Ascending aorta (tissue), 2 donors: ENCODE data around the gene PRSS27. TPM values are rescaled to one million over a fixed set of nuclear protein-coding genes. Genes with fewer than 3 reads are reported as not detected.

Source experiments
- DNase-seq, 2 donors: peaks; one replicate each; pipeline ENCODE4 v3.0.0-alpha.2; 2019; ENCODE audit warnings: low spot score in 2 of 2
- H3K27ac ChIP-seq, 2 donors: fragments of 200-600 bp; sonication (generic); one replicate each; pipeline ENCODE4 v1.5.1; 2016 to 2017; ENCODE audit warnings: mild to moderate bottlenecking in 1 of 2
- H3K27me3 ChIP-seq: fragments of 200-600 bp; sonication (generic); one replicate; pipeline ENCODE4 v1.5.1; 2017
- H3K36me3 ChIP-seq, 2 donors: fragments of 200-600 bp; sonication (generic); one replicate each; pipeline ENCODE4 v1.5.1; 2016
- H3K4me1 ChIP-seq, 2 donors: fragments of 200-600 bp; sonication (generic); one replicate each; pipeline ENCODE4 v1.5.1; 2016 to 2017; ENCODE audit warnings: mild to moderate bottlenecking in 1 of 2
- H3K4me3 ChIP-seq, 2 donors: fragments of 200-600 bp; sonication (generic); one replicate each; pipeline ENCODE4 v1.5.1; 2016 to 2017; ENCODE audit warnings: mild to moderate bottlenecking in 1 of 2
- H3K9me3 ChIP-seq, 2 donors: fragments of 200-600 bp; sonication (generic); one replicate each; pipeline ENCODE4 v1.5.1; 2016
- CTCF ChIP-seq, 3 experiments: fragments of 200-600 bp in 2 of 3; fragments of 450-650 bp in 1 of 3; sonication (generic) in 2 of 3; IDR thresholded peaks; one replicate each; pipeline ENCODE4 v1.5.1; 2016 to 2019; ENCODE audit warnings: antibody characterized with exemption in 3 of 3, mild to moderate bottlenecking in 1 of 3, moderate library complexity in 1 of 3
- intact Hi-C: fragments of 100-400 bp; cut with DNase I; formaldehyde crosslinking; loops from one replicate; pipeline ENCODE4 v1.15.1; 2023
- total RNA-seq: library from RNA; depleted of rRNA; stranded (reverse); fragments of >200 nt; gene quantifications from one replicate; pipeline ENCODE4 v1.1.0, GENCODE V29; 2016

PRSS27 gene
- total RNA-seq, 1 donor from 2014 or later: not detected

- Histone ChIP-seq H3K27ac (peak overlapping the region; percentile 57 to 75), H3K4me1 (peaks cover 0 to 8% of the 10 kb centered on the region in 2 donors), H3K9me3 (no peaks in the 10 kb centered on the region), H3K36me3 (no peaks in the 10 kb centered on the region), H3K27me3 (no peaks in the 10 kb centered on the region), H3K4me3 (peak overlapping the region; percentile 79 to 80)
- DNase-seq: peak; percentile 20 to 91
- peak; percentile 54 to 67 (median 56) for TF ChIP-seq CTCF (IDR thresholded peaks at IDR 0.05)
- intact Hi-C loops: loop anchor here (1.0 to 2.0 kb wide), 4 partner anchors 31 to 147 kb away; partner anchors contain the start of genes ELOB, KCTD5 and SRRM2
Measured at GRCh38 chr16:2720719-2721633, 952 bp upstream of the PRSS27 start.

- Histone ChIP-seq H3K36me3 (no peaks in the 10 kb centered on the region), H3K4me1 (peaks cover 0 to 8% of the 10 kb centered on the region in 2 donors), H3K27me3 (no peaks in the 10 kb centered on the region), H3K9me3 (no peaks in the 10 kb centered on the region), H3K27ac (no peak overlapping the region), H3K4me3 (no peak overlapping the region)
- intact Hi-C loops: loop anchor here (2.0 kb wide), 1 partner anchor 37 kb away; the partner anchor contains the start of gene KCTD5
- TF ChIP-seq CTCF (IDR thresholded peaks at IDR 0.05): no peak
- no peak for DNase-seq
Measured at GRCh38 chr16:2719328-2720063, 528 bp downstream of the PRSS27 start.

DNA sequence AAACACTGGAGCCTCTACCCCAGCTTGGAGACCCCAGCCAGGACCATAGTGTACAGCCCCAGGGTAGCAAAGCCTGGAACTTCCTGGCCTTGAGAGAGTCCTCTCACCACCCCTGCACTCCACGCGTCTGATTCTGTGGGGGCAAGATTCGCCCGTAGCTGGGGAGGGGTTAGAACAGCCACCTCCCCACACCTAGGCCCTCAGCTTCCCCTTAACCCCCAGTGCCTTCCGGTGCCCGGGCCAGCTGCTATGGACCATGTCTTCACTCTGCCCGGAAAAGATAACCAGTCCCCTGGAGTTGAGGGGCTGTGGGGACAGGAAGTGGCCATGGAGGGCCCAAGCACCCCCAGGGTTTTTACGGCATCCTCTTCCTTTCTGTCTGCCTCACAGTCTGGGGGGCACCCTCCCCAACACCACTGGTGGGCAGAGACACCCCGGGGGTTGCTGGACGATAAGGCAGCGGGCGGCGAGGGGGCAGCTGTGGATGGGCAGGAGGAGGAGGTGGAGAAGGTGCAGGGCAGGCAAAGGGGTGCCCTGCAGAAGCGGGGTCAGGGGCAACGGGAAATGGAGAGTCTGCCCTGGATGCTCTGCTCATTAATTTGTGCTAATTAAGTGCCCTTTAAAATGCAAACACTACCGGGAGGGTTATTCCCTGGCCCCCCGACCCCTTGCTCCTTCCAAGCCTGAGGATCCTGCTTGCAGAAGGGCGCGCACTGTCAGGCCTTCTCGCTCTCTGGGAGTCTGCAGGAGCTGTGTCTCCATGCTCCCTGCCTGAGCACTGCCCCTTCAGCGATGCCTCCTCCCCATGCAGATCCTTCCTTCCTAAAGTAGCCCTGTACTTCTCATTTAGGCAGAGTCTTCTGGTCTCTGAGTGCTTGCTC is 2.4 kb downstream of the PRSS27 start:
- H3K27ac ChIP-seq: no peak overlapping the region
- peaks cover 0 to 8% of the 10 kb centered on the region in 2 donors for H3K4me1 ChIP-seq
- H3K36me3 ChIP-seq: no peaks in the 10 kb centered on the region
- no peak for DNase-seq
- H3K4me3 ChIP-seq: no peak overlapping the region
- no peaks in the 10 kb centered on the region for H3K27me3 ChIP-seq
- H3K9me3 ChIP-seq: no peaks in the 10 kb centered on the region
- intact Hi-C loops: no loop called here
- TF ChIP-seq CTCF (IDR thresholded peaks at IDR 0.05): no peak

DNA sequence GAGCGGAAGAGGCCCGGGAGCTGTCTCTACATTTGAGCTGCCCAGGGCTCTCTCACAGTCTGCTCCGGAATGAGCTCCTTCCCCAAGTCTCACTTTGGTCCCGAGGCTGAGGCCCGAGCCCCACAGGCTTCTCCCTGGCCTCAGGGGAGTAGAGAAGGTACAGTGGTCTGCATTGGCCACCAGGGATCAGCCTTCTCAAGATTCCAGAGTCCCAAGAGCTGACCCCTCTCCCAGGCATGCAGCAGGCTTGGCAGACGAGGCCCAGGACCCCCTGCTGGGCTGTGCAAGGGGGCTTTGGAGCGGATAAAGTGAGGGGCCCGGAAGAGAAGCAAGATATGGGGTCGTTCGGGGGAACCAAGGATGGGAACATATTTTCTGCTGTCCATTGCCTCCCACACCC is 3.1 kb downstream of the PRSS27 start:
- no peak overlapping the region for H3K4me3 ChIP-seq
- no peaks in the 10 kb centered on the region for H3K27me3 ChIP-seq
- no peaks in the 10 kb centered on the region for H3K36me3 ChIP-seq
- TF ChIP-seq CTCF (IDR thresholded peaks at IDR 0.05): no peak
- H3K4me1 ChIP-seq: peaks cover 0 to 8% of the 10 kb centered on the region in 2 donors
- no peak overlapping the region for H3K27ac ChIP-seq
- DNase-seq: no peak
- no peaks in the 10 kb centered on the region for H3K9me3 ChIP-seq
- intact Hi-C loops: no loop called here
